Naive thymus-derived CD4-positive, alpha-beta T cell (primary cell): ENCODE measurements around the gene JOSD2. TPM values are rescaled to one million over a fixed set of nuclear protein-coding genes. Genes with fewer than 3 reads are reported as not detected.

ENCODE experiments used
- ATAC-seq: fragments of 150-1000 bp; cut with Tn5 transposase; 2 replicates; pipeline ENCODE4 v1.10.0; 2021; ENCODE audit warnings: mild to moderate bottlenecking, moderate library complexity
- CTCF ChIA-PET: fragments of 350-600 bp; sonication (Branson Sonifier 250); formaldehyde crosslinking; loops from one replicate; lab custom pipeline; 2021; ENCODE audit warnings: antibody characterized with exemption; lab: Charles Lee
- POLR2A ChIA-PET: fragments of 350-600 bp; sonication (Branson Sonifier 250); formaldehyde crosslinking; loops from one replicate; lab custom pipeline; 2021; ENCODE audit warnings: antibody characterized with exemption, inconsistent platforms; lab: Charles Lee
- DNase-seq, 9 donors: peaks; one replicate each; pipeline versions ENCODE4 v3.0.0 to v3.0.0-alpha.2; 2020 to 2022; ENCODE audit warnings: mixed read lengths in 1 of 9
- H3K27ac ChIP-seq: one replicate; pipeline ENCODE4 v1.7.0; 2013; ENCODE audit warnings: mild to moderate bottlenecking, low read depth, low read length, moderate library complexity
- H3K27me3 ChIP-seq, 2 donors: one replicate each; pipeline ENCODE4 v1.7.0; 2013; ENCODE audit warnings: low read length in 2 of 2, mild to moderate bottlenecking in 2 of 2, moderate library complexity in 2 of 2; ENCODE audit not compliant: control insufficient read depth in 2 of 2, insufficient read depth in 2 of 2
- H3K36me3 ChIP-seq, 3 experiments: 1 replicate in 2 of 3; 2 replicates in 1 of 3; pipeline ENCODE4 v1.7.0; 2013; ENCODE audit warnings: low read length in 3 of 3, mild to moderate bottlenecking in 3 of 3, moderate library complexity in 1 of 3; ENCODE audit not compliant: insufficient read depth in 3 of 3, control insufficient read depth in 2 of 3
- H3K4me1 ChIP-seq, 2 donors: one replicate each; pipeline ENCODE4 v1.7.0; 2013; ENCODE audit warnings: low read length in 2 of 2, mild to moderate bottlenecking in 2 of 2, moderate library complexity in 1 of 2; ENCODE audit not compliant: control insufficient read depth in 2 of 2, insufficient read depth in 2 of 2
- H3K4me3 ChIP-seq: 2 replicates; pipeline ENCODE4 v1.7.0; 2013; ENCODE audit warnings: mild to moderate bottlenecking, low read length
- H3K9me3 ChIP-seq, 3 experiments: 1 replicate in 2 of 3; 2 replicates in 1 of 3; pipeline ENCODE4 v1.7.0; 2013; ENCODE audit warnings: low read length in 3 of 3; ENCODE audit not compliant: control insufficient read depth in 2 of 3
- H3K27ac Mint-ChIP-seq, 9 donors: one replicate each; pipeline ENCODE4 v1.8.0; 2020 to 2022; ENCODE audit warnings: mixed read lengths in 9 of 9, mild to moderate bottlenecking in 8 of 9, moderate library complexity in 5 of 9, inconsistent platforms in 2 of 9
- H3K27me3 Mint-ChIP-seq, 5 donors: one replicate each; pipeline ENCODE4 v1.8.0; 2021 to 2022; ENCODE audit warnings: mixed read lengths in 5 of 5, mild to moderate bottlenecking in 1 of 5
- H3K36me3 Mint-ChIP-seq, 5 donors: one replicate each; pipeline ENCODE4 v1.8.0; 2020 to 2022; ENCODE audit warnings: mixed read lengths in 5 of 5, mild to moderate bottlenecking in 3 of 5, inconsistent platforms in 1 of 5
- H3K4me1 Mint-ChIP-seq, 7 donors: one replicate each; pipeline ENCODE4 v1.8.0; 2020 to 2022; ENCODE audit warnings: mixed read lengths in 7 of 7, mild to moderate bottlenecking in 3 of 7, inconsistent platforms in 1 of 7
- H3K4me3 Mint-ChIP-seq, 10 donors: one replicate each; pipeline ENCODE4 v1.8.0; 2020 to 2022; ENCODE audit warnings: mild to moderate bottlenecking in 10 of 10, mixed read lengths in 10 of 10, moderate library complexity in 6 of 10, inconsistent platforms in 2 of 10
- H3K9me3 Mint-ChIP-seq, 11 donors: one replicate each; pipeline ENCODE4 v1.8.0; 2020 to 2022; ENCODE audit warnings: mixed read lengths in 11 of 11, mild to moderate bottlenecking in 4 of 11, inconsistent platforms in 1 of 11, moderate library complexity in 1 of 11
- intact Hi-C, 2 donors: fragments of 100-400 bp; cut with micrococcal nuclease; formaldehyde crosslinking; loops; one replicate each; pipeline ENCODE4 v1.15.1; 2023
- polyA plus RNA-seq, 2 donors: library from polyadenylated mRNA; unstranded; fragments of 300-500 nt; fragmentation: Illumina TruSeq; gene quantifications; one replicate each; pipeline ENCODE4 v1.2.3, GENCODE V29; 2021
- total RNA-seq, 6 experiments: library from RNA in 5 of 6; stranded (reverse) in 5 of 6; gene quantifications; 1 replicate in 5 of 6; 2 replicates in 1 of 6; pipeline ENCODE4 v1.2.3 and lab custom pipeline; 2021 to 2026

Gene JOSD2
- total and polyA plus RNA-seq, 7 experiments from 2014 or later: 13.0 to 45.9 (median 20.1) TPM

DNA sequence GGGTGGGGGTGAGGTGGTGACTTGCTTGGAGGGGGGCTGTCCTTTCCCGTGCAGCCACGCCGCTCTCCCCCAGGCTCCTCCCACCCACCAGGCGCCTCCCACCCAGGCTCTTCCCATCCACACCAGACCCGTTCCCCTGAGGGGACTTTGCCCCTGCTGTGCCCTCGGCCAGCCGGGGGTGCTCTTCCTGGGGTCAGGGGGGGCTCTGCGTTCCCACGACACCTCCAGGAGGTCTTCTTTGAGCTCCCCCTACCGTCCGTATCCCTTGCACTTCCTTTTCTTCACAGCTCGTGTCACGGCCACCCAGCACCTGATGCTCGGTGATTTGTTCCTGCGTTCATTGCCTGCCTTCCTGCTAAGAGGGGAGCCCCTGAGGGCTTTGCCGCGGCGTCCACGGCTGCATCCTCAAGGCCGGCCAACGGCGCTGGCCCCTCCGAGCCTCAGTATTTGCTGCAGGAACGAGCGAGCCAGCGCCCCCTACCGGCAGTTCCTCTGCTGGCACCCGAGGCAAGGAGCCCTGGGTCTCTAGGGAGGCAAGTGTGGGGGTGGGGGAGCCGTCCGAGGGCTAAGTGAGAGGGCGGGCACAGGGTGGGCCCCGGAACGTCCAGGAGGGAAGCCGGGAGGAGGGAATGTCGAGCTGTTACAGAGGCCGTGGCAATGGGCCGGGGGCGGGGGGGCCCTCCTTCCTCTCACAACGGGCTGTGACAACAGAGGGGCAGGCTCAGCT is 45.5 kb upstream of the JOSD2 start:
- Mint-ChIP-seq H3K36me3 (peaks cover 0 to 4% (median 0%) of the 10 kb centered on the region in 5 donors), H3K4me1 (peaks cover 8 to 20% (median 10%) of the 10 kb centered on the region in 7 donors), H3K9me3 (peaks cover 0 to 1% (median 0%) of the 10 kb centered on the region in 11 donors), H3K27me3 (peaks cover 48 to 69% (median 51%) of the 10 kb centered on the region in 5 donors), H3K27ac (peak overlapping the region in 1 of 9 donors; percentile 78), H3K4me3 (peak overlapping the region; percentile 80 to 98 (median 91))
- peak overlapping the region; percentile 56 for H3K4me3 ChIP-seq
- peak; percentile 77 for ATAC-seq
- no peaks in the 10 kb centered on the region for H3K4me1 ChIP-seq
- ChIA-PET POLR2A (no interaction called here), CTCF (interaction anchor here (0.5 to 1.6 kb wide), 5 partner anchors 19 to 318 kb away, joined by 3 to 12 read pairs (median 4); no protein-coding TSS in a partner anchor)
- intact Hi-C loops: loop anchor here (1.0 kb wide), 1 partner anchor 199 kb away; no protein-coding TSS in a partner anchor
- DNase-seq: peak; percentile 34 to 84 (median 69)
- peaks cover 0 to 4% of the 10 kb centered on the region in 2 donors for H3K27me3 ChIP-seq
- no peak overlapping the region for H3K27ac ChIP-seq
- no peaks in the 10 kb centered on the region for H3K36me3 ChIP-seq
- H3K9me3 ChIP-seq: no peaks in the 10 kb centered on the region

DNA sequence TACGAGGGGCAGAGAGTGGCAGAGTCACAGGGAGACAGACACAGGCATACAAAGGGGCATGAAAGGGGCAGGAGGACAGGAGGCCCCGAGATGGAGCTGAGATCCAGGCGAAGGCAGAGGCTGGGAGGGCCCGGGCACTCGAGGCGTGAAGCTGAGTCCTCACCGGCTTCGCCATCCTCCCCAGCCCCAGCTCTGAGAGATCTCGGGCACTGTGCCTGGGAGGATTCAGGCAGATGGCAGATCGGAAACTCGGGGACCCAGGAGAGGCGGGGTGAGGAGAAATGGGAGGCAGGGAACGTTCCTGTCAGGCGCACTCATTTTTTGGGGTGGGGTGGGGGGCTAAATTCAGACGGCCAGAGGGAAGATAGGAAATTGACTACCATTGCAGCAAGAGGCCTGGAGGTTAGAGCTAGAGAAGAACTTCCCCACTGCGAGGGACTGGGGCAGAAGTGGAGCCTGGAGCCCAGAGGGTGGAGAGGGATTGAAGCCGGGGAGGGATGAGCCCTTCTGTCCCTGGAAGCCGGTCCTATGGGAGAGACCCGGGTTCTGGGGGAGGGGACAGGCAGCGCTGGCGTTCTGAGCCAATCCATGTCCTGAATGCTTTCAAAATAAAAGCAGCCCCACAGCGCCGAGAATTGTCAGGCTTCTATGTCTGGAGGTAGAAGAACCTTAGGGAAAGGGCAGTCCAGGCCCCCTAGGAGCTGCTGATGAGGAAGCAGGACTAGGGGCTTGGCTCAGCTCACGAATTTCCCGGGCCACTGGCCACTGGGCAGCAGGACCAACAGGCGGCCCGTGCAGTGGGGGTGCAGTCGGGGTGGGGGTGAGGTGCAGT is 44.7 kb upstream of the JOSD2 start:
- H3K36me3 Mint-ChIP-seq: peaks cover 0 to 4% (median 0%) of the 10 kb centered on the region in 5 donors
- no peak overlapping the region for H3K27ac ChIP-seq
- peaks cover 0 to 4% of the 10 kb centered on the region in 2 donors for H3K27me3 ChIP-seq
- H3K4me1 ChIP-seq: no peaks in the 10 kb centered on the region
- peaks cover 0 to 1% (median 0%) of the 10 kb centered on the region in 11 donors for H3K9me3 Mint-ChIP-seq
- H3K9me3 ChIP-seq: no peaks in the 10 kb centered on the region
- peaks cover 9 to 22% (median 11%) of the 10 kb centered on the region in 7 donors for H3K4me1 Mint-ChIP-seq
- CTCF ChIA-PET: interaction anchor here (0.5 to 1.6 kb wide), 5 partner anchors 18 to 317 kb away, joined by 3 to 12 read pairs (median 4); no protein-coding TSS in a partner anchor
- ATAC-seq: no peak
- H3K4me3 Mint-ChIP-seq: peak overlapping the region; percentile 21 to 98 (median 82)
- H3K27me3 Mint-ChIP-seq: peaks cover 49 to 65% (median 54%) of the 10 kb centered on the region in 5 donors
- DNase-seq: no peak
- peak overlapping the region in 1 of 9 donors; percentile 1 for H3K27ac Mint-ChIP-seq
- intact Hi-C loops: loop anchor here (1.0 kb wide), 1 partner anchor 198 kb away; no protein-coding TSS in a partner anchor
- H3K36me3 ChIP-seq: no peaks in the 10 kb centered on the region
- H3K4me3 ChIP-seq: peak overlapping the region; percentile 56
- POLR2A ChIA-PET: no interaction called here

DNA sequence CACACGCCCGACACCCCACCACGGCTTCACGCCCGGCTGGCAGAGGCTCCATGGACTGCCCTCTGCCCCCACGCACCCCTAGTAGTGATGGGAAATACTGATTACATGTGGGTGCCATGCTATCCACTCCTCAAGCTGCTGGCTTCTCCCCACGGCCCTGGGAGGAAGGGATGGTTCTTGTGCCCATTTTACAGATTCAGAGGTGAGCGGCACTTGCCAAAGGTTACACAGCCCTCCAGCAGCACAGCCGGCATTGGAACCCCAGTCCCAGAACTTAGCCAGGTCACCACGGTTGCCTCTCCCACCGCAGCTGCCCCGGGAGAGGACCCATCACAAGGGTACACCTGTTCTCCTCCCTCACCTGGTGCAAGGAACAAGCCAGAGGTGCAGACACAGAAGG is 44.0 kb upstream of the JOSD2 start:
- peaks cover 0 to 1% (median 0%) of the 10 kb centered on the region in 11 donors for H3K9me3 Mint-ChIP-seq
- H3K27me3 ChIP-seq: peaks cover 0 to 4% of the 10 kb centered on the region in 2 donors
- H3K36me3 ChIP-seq: no peaks in the 10 kb centered on the region
- H3K4me3 ChIP-seq: no peak overlapping the region
- POLR2A ChIA-PET: no interaction called here
- intact Hi-C loops: no loop called here
- no peaks in the 10 kb centered on the region for H3K4me1 ChIP-seq
- no peaks in the 10 kb centered on the region for H3K9me3 ChIP-seq
- H3K36me3 Mint-ChIP-seq: peaks cover 0 to 4% (median 0%) of the 10 kb centered on the region in 5 donors
- CTCF ChIA-PET: interaction anchor here (0.8 to 1.3 kb wide), 2 partner anchors 17 to 198 kb away, joined by 3 to 5 read pairs; no protein-coding TSS in a partner anchor
- ATAC-seq: no peak
- H3K27ac Mint-ChIP-seq: no peak overlapping the region
- peaks cover 9 to 22% (median 12%) of the 10 kb centered on the region in 7 donors for H3K4me1 Mint-ChIP-seq
- peaks cover 55 to 71% (median 60%) of the 10 kb centered on the region in 5 donors for H3K27me3 Mint-ChIP-seq
- peak overlapping the region in 6 of 10 donors; percentile 21 to 96 (median 70) for H3K4me3 Mint-ChIP-seq
- H3K27ac ChIP-seq: no peak overlapping the region
- DNase-seq: no peak

DNA sequence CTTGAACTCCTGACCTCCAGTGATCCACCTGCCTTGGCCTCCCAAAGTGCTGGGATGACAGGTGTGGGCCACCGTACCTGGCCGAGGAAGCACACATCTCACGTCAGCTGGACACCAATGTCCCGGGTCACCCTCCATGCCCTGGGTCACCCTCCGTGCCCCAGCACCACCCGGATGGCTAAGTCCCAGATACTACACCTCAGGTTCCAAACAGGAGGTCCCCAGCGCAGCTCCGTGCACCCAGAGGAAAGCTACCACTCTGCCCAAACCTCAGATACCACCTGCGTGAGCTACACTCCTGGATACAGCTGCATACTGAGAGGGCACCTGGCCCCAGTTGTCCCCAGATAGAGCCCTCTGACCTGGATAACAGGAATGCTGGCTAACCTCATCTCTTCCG is 43.2 kb upstream of the JOSD2 start:
- intact Hi-C loops: no loop called here
- Mint-ChIP-seq H3K36me3 (peaks cover 0 to 4% (median 0%) of the 10 kb centered on the region in 5 donors), H3K27me3 (peaks cover 57 to 75% (median 64%) of the 10 kb centered on the region in 5 donors), H3K27ac (no peak overlapping the region), H3K4me1 (peaks cover 9 to 22% (median 12%) of the 10 kb centered on the region in 7 donors), H3K4me3 (no peak overlapping the region), H3K9me3 (peaks cover 0 to 1% (median 0%) of the 10 kb centered on the region in 11 donors)
- ATAC-seq (no peak), DNase-seq (no peak)
- Histone ChIP-seq H3K4me1 (no peaks in the 10 kb centered on the region), H3K4me3 (no peak overlapping the region), H3K9me3 (no peaks in the 10 kb centered on the region), H3K27ac (no peak overlapping the region), H3K36me3 (no peaks in the 10 kb centered on the region), H3K27me3 (peaks cover 0 to 4% of the 10 kb centered on the region in 2 donors)
- CTCF ChIA-PET: no interaction called here
- POLR2A ChIA-PET: no interaction called here

DNA sequence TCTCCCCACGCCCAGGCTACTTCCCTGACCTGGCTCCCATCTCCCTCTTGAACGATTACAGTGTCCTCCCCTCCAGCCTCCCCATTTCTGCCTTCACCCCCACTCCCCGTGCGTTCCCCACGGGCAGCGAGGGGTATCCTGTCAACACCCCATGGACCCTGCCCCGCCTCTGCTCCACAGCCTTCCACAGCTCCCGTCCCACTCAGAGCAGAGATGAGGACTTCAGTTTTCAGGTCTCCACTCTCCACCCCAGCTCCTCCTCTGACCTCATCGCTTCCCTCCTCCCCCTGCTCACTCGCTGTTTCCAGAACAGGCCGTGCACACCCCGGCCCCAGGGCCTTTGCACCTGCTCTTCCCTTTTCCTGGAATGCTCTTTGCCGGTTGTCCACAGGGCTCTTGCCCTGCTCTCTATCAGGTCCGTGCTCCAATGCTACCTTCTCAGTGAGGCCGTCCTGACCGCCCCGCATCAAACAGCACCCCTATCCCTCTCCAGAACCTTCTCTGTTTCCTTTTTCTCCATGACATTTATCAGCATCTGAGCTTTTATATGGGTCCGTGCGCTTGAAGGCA is 42.2 kb upstream of the JOSD2 start:
- H3K27ac Mint-ChIP-seq: no peak overlapping the region
- Histone ChIP-seq H3K27ac (no peak overlapping the region), H3K36me3 (no peaks in the 10 kb centered on the region), H3K27me3 (peaks cover 0 to 4% of the 10 kb centered on the region in 2 donors), H3K4me1 (no peaks in the 10 kb centered on the region), H3K9me3 (no peaks in the 10 kb centered on the region), H3K4me3 (no peak overlapping the region)
- peak overlapping the region in 1 of 10 donors; percentile 69 for H3K4me3 Mint-ChIP-seq
- intact Hi-C loops: no loop called here
- DNase-seq: no peak
- ChIA-PET POLR2A (no interaction called here), CTCF (no interaction called here)
- peaks cover 0 to 4% (median 0%) of the 10 kb centered on the region in 5 donors for H3K36me3 Mint-ChIP-seq
- no peak for ATAC-seq
- H3K4me1 Mint-ChIP-seq: peaks cover 9 to 22% (median 12%) of the 10 kb centered on the region in 7 donors
- H3K9me3 Mint-ChIP-seq: peaks cover 0 to 1% (median 0%) of the 10 kb centered on the region in 11 donors
- peaks cover 58 to 74% (median 59%) of the 10 kb centered on the region in 5 donors for H3K27me3 Mint-ChIP-seq

DNA sequence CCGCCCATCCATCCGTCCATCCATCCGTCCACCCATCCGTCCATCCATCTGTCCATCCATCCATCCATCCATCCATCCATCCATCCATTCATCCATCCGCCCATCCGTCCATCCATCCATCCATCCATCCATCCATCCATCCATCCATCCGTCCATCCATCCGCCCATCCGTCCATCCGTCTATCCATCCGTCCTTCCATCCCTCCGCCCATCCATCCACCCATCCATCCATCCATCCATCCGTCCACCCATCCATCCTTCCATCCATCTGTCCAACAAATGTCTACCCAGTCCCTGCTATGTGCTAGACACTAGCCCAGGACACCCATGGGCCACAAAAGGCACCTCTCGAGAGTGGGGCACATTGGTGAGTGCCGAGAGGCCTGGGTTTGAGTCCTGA is 41.5 kb upstream of the JOSD2 start:
- Histone ChIP-seq H3K36me3 (no peaks in the 10 kb centered on the region), H3K4me3 (no peak overlapping the region), H3K4me1 (no peaks in the 10 kb centered on the region), H3K9me3 (no peaks in the 10 kb centered on the region), H3K27me3 (peaks cover 0 to 4% of the 10 kb centered on the region in 2 donors), H3K27ac (no peak overlapping the region)
- Mint-ChIP-seq H3K9me3 (peaks cover 0 to 1% (median 0%) of the 10 kb centered on the region in 11 donors), H3K36me3 (peaks cover 0 to 4% (median 0%) of the 10 kb centered on the region in 5 donors), H3K27ac (no peak overlapping the region), H3K4me3 (peak overlapping the region in 1 of 10 donors; percentile 66), H3K27me3 (peaks cover 53 to 72% (median 56%) of the 10 kb centered on the region in 5 donors), H3K4me1 (peaks cover 9 to 22% (median 12%) of the 10 kb centered on the region in 7 donors)
- ChIA-PET POLR2A (no interaction called here), CTCF (no interaction called here)
- ATAC-seq (no peak), DNase-seq (no peak)
- intact Hi-C loops: no loop called here
